Measurements from ENCODE around the gene AK1. TPM values are rescaled to one million over a fixed set of nuclear protein-coding genes. Genes with fewer than 3 reads are reported as not detected.

AK1 gene
- total and polyA plus RNA-seq, 2 donors (not counting 3 experiments of a cell fraction or from before 2014, with no cell fraction given), result 115 to 148 TPM

GRCh38 chr9:127829205-127829906 is 48.1 kb downstream of the AK1 start:
- peaks cover 31 to 44% of the 10 kb centered on the region in 2 experiments for H3K36me3 ChIP-seq (ENCODE audit: control insufficient read depth in 2 of 2, extremely low read depth in 1 of 2, insufficient read depth in 2 of 2, low read length in 2 of 2)
- dilution Hi-C loops (cut with MboI; ENCODE audit: extremely low pct_ligation_motif_present, low sequenced_read_pairs), result no loop called here
- CTCF ChIA-PET, result interaction anchor here (0.9 to 3.5 kb wide), 4 partner anchors 8 to 40 kb away, joined by 3 to 33 read pairs (median 12); partner anchors contain the start of gene ENG

More at GRCh38 chr9:127829205-127829906, 48.1 kb downstream of the AK1 start:
- H3K79me2 ChIP-seq (ENCODE audit: control insufficient read depth, insufficient read depth, low read length), result peaks cover 91% of the 10 kb centered on the region
- DNase-seq (ENCODE audit: low read depth, low spot score) (no peak), FAIRE-seq (no peak)
- no peak for TF ChIP-seq MYC (IDR thresholded peaks at IDR 0.05; ENCODE audit: low read depth, low read length)
- TF ChIP-seq POLR2A (IDR thresholded peaks at IDR 0.05; ENCODE audit: low read depth, low read length), result no peak
- no peak for TF ChIP-seq FOS (IDR thresholded peaks at IDR 0.05; ENCODE audit: borderline replicate concordance, insufficient read depth, low read length)
- TF ChIP-seq POLR2AphosphoS5 (IDR thresholded peaks at IDR 0.05; ENCODE audit: insufficient read depth, low read depth, low read length), result no peak
- TF ChIP-seq CTCF (IDR thresholded peaks at IDR 0.05; ENCODE audit: extremely low read depth in 1 of 2, insufficient read depth in 1 of 2, low read depth in 1 of 2, low read length in 2 of 2), result no peak
- H3K9me1 ChIP-seq (replicated peaks; ENCODE audit: control insufficient read depth, extremely low read depth, insufficient read depth, low read length), result no peaks in the 10 kb centered on the region
- H2AFZ ChIP-seq (ENCODE audit: low read depth, low read length), result no peak overlapping the region
- no peak overlapping the region for H3K9ac ChIP-seq (replicated peaks; ENCODE audit: extremely low read depth, insufficient read depth, low read length)
- BruUV-seq (replicated peaks), result no TSS peak
- no peak overlapping the region for H3K4me3 ChIP-seq (replicated peaks in 1 of 3; ENCODE audit: insufficient read depth in 1 of 3, low read depth in 1 of 3, low read length in 3 of 3)
- H4K20me1 ChIP-seq (replicated peaks; ENCODE audit: control insufficient read depth, extremely low read depth, insufficient read depth, low read length), result no peaks in the 10 kb centered on the region
- no peaks in the 10 kb centered on the region for H3K9me3 ChIP-seq (replicated peaks; ENCODE audit: control insufficient read depth, insufficient read depth, low read length)
- peak overlapping the region; percentile 81 for H3K27ac ChIP-seq (ENCODE audit: insufficient read depth, low read depth, low read length)
- peaks cover 44% of the 10 kb centered on the region for H3K4me1 ChIP-seq (ENCODE audit: control insufficient read depth, extremely low read depth, insufficient read depth, low read length)
- POLR2A ChIA-PET, result interaction anchor here (0.6 kb wide), 1 partner anchor 81 kb away, joined by 5 read pairs; no protein-coding TSS in a partner anchor
- H3K27me3 ChIP-seq (ENCODE audit: control insufficient read depth in 2 of 2, insufficient read depth in 2 of 2, low read length in 2 of 2), result no peaks in the 10 kb centered on the region
- peak overlapping the region; percentile 23 for H3K4me2 ChIP-seq (ENCODE audit: insufficient read depth, low read length)
- intact Hi-C loops (cut with micrococcal nuclease), result no loop called here

Measured in endothelial cell of umbilical vein (primary cell).